Neural cell (in vitro differentiated cells): ENCODE measurements around the gene TMEM63B.

Experiments
- EP300 ChIP-seq: fragments of 450-650 bp; conservative IDR thresholded peaks from 2 replicates; pipeline ENCODE4 v1.6.1; 2014; ENCODE audit warnings: antibody characterized with exemption, mild to moderate bottlenecking, moderate library complexity; ENCODE audit not compliant: poor library complexity, severe bottlenecking
- EZH2 ChIP-seq: fragments of 200-600, 300-800 bp; shearing (Covaris generic), sonication (generic); IDR thresholded peaks from 2 replicates; pipeline ENCODE4 v1.6.1; 2014; ENCODE audit warnings: antibody characterized with exemption, low read length, borderline replicate concordance, mild to moderate bottlenecking; ENCODE audit not compliant: insufficient read depth, poor library complexity, severe bottlenecking
- MXI1 ChIP-seq: fragments of 450-650 bp; conservative IDR thresholded peaks from 2 replicates; pipeline ENCODE4 v1.6.1; 2014; ENCODE audit warnings: antibody characterized with exemption, mild to moderate bottlenecking; ENCODE audit not compliant: poor library complexity, severe bottlenecking
- POLR2AphosphoS5 ChIP-seq: IDR thresholded peaks from 2 replicates; pipeline ENCODE4 v1.6.1; 2012
- RAD21 ChIP-seq: fragments of 450-650 bp; conservative IDR thresholded peaks from 2 replicates; pipeline ENCODE4 v1.6.1; 2014; ENCODE audit warnings: antibody characterized with exemption, mild to moderate bottlenecking, moderate library complexity
- SMC3 ChIP-seq: fragments of 450-650 bp; conservative IDR thresholded peaks from 2 replicates; pipeline ENCODE4 v1.6.1; 2014; ENCODE audit warnings: antibody characterized with exemption, mild to moderate bottlenecking, moderate library complexity; ENCODE audit not compliant: poor library complexity
- TAF1 ChIP-seq: IDR thresholded peaks from 2 replicates; pipeline ENCODE4 v1.6.1; 2012; ENCODE audit warnings: low read depth
- TF ChIP-seq, protein P1 (sequence below): fragments of 450-650 bp; IDR thresholded peaks from 2 replicates; pipeline ENCODE4 v1.5.1; 2014; ENCODE audit warnings: antibody characterized with exemption, mild to moderate bottlenecking, moderate library complexity; ENCODE audit not compliant: poor library complexity, severe bottlenecking
- TF ChIP-seq, protein P2 (sequence below): IDR thresholded peaks from 2 replicates; pipeline ENCODE4 v1.6.1; 2012; ENCODE audit warnings: borderline replicate concordance

DNA sequence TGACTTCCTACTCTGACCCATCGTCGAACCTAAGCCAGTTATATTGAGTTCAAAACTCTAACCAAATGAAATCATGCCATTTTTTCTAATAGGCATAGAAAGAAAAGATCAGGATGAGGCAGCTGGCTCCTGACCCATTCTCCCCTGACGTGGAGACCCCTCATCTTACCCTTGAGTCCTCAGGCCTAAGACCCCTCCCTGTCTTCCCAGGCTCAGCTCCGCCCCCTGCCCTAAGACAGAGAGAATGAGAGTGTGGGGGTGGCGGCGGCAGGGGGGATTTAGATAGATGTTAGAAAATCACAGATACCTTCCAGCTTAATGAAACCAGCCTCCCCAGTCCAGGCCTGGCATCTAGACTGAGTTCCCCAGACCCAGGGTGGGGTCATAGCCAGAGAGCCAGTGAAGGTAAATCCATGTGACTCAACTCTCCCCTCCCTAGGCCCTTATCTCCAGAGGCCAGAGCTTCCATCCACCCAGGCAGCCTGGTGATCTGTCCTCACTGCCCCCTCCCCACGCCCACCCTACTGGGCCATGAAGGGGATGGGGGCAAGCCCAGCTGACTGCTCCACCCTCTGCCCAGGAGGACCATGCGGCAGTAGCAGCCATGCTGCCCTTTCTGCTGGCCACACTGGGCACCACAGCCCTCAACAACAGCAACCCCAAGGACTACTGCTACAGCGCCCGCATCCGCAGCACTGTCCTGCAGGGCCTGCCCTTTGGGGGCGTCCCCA, 6.8 kb downstream of the TMEM63B start:
- TF ChIP-seq, protein P1, sequence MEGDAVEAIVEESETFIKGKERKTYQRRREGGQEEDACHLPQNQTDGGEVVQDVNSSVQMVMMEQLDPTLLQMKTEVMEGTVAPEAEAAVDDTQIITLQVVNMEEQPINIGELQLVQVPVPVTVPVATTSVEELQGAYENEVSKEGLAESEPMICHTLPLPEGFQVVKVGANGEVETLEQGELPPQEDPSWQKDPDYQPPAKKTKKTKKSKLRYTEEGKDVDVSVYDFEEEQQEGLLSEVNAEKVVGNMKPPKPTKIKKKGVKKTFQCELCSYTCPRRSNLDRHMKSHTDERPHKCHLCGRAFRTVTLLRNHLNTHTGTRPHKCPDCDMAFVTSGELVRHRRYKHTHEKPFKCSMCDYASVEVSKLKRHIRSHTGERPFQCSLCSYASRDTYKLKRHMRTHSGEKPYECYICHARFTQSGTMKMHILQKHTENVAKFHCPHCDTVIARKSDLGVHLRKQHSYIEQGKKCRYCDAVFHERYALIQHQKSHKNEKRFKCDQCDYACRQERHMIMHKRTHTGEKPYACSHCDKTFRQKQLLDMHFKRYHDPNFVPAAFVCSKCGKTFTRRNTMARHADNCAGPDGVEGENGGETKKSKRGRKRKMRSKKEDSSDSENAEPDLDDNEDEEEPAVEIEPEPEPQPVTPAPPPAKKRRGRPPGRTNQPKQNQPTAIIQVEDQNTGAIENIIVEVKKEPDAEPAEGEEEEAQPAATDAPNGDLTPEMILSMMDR, result no peak
- no peak for TF ChIP-seq POLR2AphosphoS5
- TF ChIP-seq MXI1, result no peak
- TF ChIP-seq SMC3, result no peak
- TF ChIP-seq, protein P2, sequence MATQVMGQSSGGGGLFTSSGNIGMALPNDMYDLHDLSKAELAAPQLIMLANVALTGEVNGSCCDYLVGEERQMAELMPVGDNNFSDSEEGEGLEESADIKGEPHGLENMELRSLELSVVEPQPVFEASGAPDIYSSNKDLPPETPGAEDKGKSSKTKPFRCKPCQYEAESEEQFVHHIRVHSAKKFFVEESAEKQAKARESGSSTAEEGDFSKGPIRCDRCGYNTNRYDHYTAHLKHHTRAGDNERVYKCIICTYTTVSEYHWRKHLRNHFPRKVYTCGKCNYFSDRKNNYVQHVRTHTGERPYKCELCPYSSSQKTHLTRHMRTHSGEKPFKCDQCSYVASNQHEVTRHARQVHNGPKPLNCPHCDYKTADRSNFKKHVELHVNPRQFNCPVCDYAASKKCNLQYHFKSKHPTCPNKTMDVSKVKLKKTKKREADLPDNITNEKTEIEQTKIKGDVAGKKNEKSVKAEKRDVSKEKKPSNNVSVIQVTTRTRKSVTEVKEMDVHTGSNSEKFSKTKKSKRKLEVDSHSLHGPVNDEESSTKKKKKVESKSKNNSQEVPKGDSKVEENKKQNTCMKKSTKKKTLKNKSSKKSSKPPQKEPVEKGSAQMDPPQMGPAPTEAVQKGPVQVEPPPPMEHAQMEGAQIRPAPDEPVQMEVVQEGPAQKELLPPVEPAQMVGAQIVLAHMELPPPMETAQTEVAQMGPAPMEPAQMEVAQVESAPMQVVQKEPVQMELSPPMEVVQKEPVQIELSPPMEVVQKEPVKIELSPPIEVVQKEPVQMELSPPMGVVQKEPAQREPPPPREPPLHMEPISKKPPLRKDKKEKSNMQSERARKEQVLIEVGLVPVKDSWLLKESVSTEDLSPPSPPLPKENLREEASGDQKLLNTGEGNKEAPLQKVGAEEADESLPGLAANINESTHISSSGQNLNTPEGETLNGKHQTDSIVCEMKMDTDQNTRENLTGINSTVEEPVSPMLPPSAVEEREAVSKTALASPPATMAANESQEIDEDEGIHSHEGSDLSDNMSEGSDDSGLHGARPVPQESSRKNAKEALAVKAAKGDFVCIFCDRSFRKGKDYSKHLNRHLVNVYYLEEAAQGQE, result no peak
- TF ChIP-seq RAD21, result no peak
- no peak for TF ChIP-seq EZH2
- no peak for TF ChIP-seq TAF1
- TF ChIP-seq EP300, result no peak
